Neutrophil (primary cell): ENCODE results near the gene COL4A1.

Experiments
- H3K27ac ChIP-seq: fragments of 200-600 bp; sonication (generic); 2 replicates; pipeline ENCODE4 v1.5.1; 2016; ENCODE audit warnings: mild to moderate bottlenecking, moderate library complexity
- H3K27me3 ChIP-seq: fragments of 200-600 bp; sonication (generic); 2 replicates; pipeline ENCODE4 v1.6.0; 2016; ENCODE audit warnings: mild to moderate bottlenecking
- H3K36me3 ChIP-seq: fragments of 200-600 bp; sonication (generic); 2 replicates; pipeline ENCODE4 v1.5.1; 2017
- H3K4me1 ChIP-seq, 2 experiments: fragments of 200-600 bp in 1 of 2; sonication (generic) in 1 of 2; 1 replicate in 1 of 2; 2 replicates in 1 of 2; pipeline versions ENCODE4 v1.5.1 to v1.6.1; 2013 to 2016; ENCODE audit warnings: low read depth in 1 of 2, low read length in 1 of 2, mild to moderate bottlenecking in 1 of 2, moderate library complexity in 1 of 2; ENCODE audit not compliant: control insufficient read depth in 1 of 2, insufficient read depth in 1 of 2
- H3K4me3 ChIP-seq, 2 experiments: fragments of 200-600 bp in 1 of 2; sonication (generic) in 1 of 2; 1 replicate in 1 of 2; 2 replicates in 1 of 2; pipeline ENCODE4 v1.5.1; 2013 to 2016; ENCODE audit warnings: low read depth in 1 of 2, low read length in 1 of 2, mild to moderate bottlenecking in 1 of 2, moderate library complexity in 1 of 2
- H3K9me3 ChIP-seq: fragments of 200-600 bp; sonication (generic); 2 replicates; pipeline ENCODE4 v1.5.1; 2016
- TF ChIP-seq, protein P1 (sequence below): fragments of 200-600 bp; sonication (generic); IDR thresholded peaks from 2 replicates; pipeline ENCODE4 v1.5.1; 2016; ENCODE audit warnings: antibody characterized with exemption

The COL4A1 gene

DNA sequence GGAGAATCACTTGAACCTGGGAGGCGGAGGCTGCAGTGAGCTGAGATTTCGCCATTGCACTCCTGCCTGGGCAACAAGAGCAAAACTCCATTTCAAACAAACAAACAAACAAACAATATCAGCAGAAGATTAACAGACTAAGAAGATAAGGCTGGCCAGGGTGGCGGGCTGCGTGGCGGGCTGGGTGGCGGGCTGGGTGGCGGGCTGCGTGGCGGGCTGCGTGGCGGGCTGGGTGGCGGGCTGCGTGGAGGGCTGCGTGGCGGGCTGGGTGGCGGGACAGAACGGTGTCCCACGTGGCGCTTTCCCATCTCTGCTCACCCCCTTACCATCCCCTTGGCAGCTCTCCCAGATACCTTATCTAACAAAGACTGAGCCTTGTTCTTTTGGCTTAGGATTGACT is 196.2 kb downstream of the COL4A1 start:
- Histone ChIP-seq H3K4me1 (peaks cover 10% of the 10 kb centered on the region in 2 experiments), H3K36me3 (no peaks in the 10 kb centered on the region), H3K4me3 (no peak overlapping the region), H3K27ac (no peak overlapping the region), H3K9me3 (no peaks in the 10 kb centered on the region), H3K27me3 (no peaks in the 10 kb centered on the region)
- TF ChIP-seq, protein P1, sequence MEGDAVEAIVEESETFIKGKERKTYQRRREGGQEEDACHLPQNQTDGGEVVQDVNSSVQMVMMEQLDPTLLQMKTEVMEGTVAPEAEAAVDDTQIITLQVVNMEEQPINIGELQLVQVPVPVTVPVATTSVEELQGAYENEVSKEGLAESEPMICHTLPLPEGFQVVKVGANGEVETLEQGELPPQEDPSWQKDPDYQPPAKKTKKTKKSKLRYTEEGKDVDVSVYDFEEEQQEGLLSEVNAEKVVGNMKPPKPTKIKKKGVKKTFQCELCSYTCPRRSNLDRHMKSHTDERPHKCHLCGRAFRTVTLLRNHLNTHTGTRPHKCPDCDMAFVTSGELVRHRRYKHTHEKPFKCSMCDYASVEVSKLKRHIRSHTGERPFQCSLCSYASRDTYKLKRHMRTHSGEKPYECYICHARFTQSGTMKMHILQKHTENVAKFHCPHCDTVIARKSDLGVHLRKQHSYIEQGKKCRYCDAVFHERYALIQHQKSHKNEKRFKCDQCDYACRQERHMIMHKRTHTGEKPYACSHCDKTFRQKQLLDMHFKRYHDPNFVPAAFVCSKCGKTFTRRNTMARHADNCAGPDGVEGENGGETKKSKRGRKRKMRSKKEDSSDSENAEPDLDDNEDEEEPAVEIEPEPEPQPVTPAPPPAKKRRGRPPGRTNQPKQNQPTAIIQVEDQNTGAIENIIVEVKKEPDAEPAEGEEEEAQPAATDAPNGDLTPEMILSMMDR: no peak

DNA sequence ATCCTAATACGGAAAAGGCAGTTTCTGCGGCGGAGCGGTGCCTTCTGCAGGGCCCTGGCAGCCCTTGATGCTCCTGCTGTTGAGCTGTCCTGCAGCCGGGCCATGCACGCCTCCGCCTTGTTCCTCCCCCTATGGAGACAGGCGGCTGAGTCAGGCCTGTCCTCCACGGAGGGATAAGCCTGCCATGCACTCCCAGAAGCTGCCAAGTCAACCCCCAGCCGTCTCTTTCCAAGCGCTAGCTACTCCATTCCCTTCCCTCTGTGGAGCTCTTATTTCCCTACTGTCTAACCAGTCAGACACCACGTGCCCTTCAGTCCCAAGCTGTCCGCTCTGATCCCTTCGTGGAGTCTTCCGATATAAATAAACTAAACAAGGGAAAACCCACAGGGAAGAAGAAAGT is 197.0 kb downstream of the COL4A1 start:
- Histone ChIP-seq H3K4me3 (no peak overlapping the region), H3K36me3 (no peaks in the 10 kb centered on the region), H3K27ac (no peak overlapping the region), H3K9me3 (no peaks in the 10 kb centered on the region), H3K27me3 (no peaks in the 10 kb centered on the region), H3K4me1 (peaks cover 10% of the 10 kb centered on the region in 2 experiments)
- TF ChIP-seq, protein P1: no peak

DNA sequence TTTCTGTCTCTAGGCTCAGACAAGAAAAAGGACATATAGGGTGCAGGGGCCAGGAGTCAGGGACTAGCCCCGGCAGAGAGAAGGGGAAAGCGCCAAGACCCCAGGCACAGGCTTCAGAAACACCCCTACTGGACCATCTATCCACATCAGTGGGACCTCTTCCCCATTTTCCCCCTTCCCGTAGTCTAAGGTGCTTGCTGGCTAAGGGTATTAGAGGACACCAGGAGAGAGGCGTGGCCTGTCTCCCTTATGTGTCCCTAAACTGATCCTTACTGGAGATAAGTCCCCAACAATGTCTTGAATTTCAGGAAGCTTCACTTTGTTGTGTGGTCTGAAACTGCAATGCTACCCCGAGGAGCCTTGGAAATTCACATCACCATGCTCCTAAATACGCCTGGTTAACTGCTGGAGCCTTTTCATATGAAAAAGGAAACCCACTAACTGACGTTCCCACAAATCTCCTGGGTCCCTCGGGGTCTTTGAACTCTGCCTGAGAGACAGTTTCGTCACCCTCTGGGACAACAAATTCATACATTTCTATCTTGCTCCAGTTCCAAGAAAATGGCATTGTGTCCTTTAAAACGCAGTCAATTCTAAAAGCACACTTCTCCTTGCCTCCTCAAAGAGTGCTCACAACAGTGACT is 197.7 kb downstream of the COL4A1 start:
- Histone ChIP-seq H3K36me3 (no peaks in the 10 kb centered on the region), H3K27ac (no peak overlapping the region), H3K4me1 (peaks cover 10% of the 10 kb centered on the region in 2 experiments), H3K9me3 (no peaks in the 10 kb centered on the region), H3K4me3 (no peak overlapping the region), H3K27me3 (no peaks in the 10 kb centered on the region)
- TF ChIP-seq, protein P1: no peak

DNA sequence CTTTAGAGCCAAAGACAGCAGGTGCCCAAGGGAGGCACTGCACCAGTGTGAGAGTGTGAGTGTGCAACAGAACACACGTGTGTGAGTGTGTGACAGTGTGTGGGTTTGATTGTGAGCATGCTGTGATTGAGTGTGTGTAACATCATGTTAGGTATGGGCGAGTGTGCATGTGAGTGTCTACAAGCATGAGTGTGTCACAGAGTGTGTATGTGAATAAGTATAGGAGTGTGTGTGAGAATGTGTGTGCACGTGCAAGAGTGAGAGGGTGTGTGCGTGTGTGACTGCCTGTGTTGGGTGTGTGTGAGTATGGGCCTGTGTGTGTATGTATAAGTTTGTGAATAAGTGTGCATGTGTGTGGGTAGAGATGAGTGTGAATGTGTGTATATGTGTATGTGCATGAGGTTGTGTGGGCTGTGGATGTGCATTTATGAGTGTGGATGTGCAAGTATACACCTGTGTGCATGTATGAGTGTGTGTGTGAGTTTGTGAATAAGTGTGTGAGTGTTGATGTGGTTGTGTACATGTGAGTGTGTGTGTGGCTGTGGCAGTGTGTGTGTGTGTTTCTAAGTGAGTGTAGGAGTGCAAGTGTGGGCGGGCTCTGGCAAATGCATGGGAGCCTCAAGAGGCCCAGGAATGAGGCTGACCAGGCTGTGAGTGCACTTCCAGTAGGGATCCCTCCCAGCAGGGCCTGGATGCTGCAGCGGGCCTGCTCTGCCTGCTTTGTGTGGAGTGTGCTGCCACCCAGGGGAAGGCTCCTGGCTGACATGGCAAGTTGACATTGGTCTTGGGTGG is 198.4 kb downstream of the COL4A1 start:
- TF ChIP-seq, protein P1: no peak
- Histone ChIP-seq H3K27me3 (no peaks in the 10 kb centered on the region), H3K36me3 (no peaks in the 10 kb centered on the region), H3K4me1 (peaks cover 7 to 8% of the 10 kb centered on the region in 2 experiments), H3K4me3 (no peak overlapping the region), H3K9me3 (no peaks in the 10 kb centered on the region), H3K27ac (no peak overlapping the region)

DNA sequence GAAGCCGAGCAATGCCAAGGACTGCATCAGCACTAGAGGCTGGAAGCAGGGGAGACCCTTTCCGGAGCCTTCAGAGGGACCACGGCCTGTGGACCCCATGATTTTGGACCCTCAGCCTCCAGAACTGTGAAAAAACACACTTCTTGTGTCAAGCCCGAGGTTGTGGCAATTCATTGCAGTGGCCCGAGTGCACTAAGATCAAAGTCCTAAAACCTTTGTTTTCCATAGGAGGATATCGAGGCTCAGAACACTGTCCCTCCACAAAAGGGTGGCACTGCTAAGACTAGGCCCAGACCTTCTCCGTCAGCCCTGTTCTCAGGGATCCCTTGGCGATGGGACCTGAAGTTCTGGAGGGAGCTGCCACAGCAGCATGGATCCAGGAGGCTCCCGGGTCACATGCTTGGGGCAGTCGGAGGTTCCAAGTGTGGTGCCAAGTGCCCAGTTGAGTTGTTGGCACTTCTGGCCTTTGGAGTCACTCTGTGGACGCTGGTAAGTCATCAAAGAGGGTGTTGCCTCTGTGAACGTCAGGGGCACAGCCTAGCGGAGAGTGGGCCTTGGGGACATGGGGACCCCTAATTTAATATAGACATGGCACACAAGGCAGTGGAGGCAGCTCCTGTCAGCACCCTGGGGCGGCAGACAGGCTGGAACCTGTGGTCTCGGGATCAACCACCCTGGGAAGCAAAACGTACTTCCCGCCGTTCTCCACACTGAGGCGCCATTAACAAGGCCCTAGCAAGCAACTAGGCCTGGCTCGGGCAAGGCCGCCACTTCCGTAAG is 199.2 kb downstream of the COL4A1 start:
- no peak overlapping the region for H3K4me3 ChIP-seq

More for the DNA sequence above, 199.2 kb downstream of the COL4A1 start:
- TF ChIP-seq, protein P1: no peak
- no peaks in the 10 kb centered on the region for H3K9me3 ChIP-seq
- no peaks in the 10 kb centered on the region for H3K36me3 ChIP-seq
- peaks cover 0 to under 1% of the 10 kb centered on the region in 2 experiments for H3K4me1 ChIP-seq
- H3K27me3 ChIP-seq: no peaks in the 10 kb centered on the region
- no peak overlapping the region for H3K27ac ChIP-seq
